Subcutaneous abdominal adipose tissue (tissue), 5 donors: ENCODE data around the gene IL32.

Source experiments
- H3K27ac ChIP-seq: one replicate; pipeline ENCODE4 v1.7.0; 2013; ENCODE audit warnings: low read depth, mild to moderate bottlenecking, inconsistent platforms, low read length, moderate library complexity
- H3K27me3 ChIP-seq, 5 donors: one replicate each; pipeline ENCODE4 v1.7.0; 2013; ENCODE audit warnings: low read length in 5 of 5, inconsistent platforms in 1 of 5; ENCODE audit not compliant: control insufficient read depth in 5 of 5, insufficient read depth in 4 of 5
- H3K36me3 ChIP-seq, 5 donors: one replicate each; pipeline ENCODE4 v1.7.0; 2013; ENCODE audit warnings: low read length in 5 of 5; ENCODE audit not compliant: control insufficient read depth in 5 of 5, insufficient read depth in 5 of 5
- H3K4me1 ChIP-seq, 5 donors: one replicate each; pipeline ENCODE4 v1.7.0; 2013; ENCODE audit warnings: low read length in 5 of 5, mild to moderate bottlenecking in 3 of 5, moderate library complexity in 1 of 5; ENCODE audit not compliant: control insufficient read depth in 5 of 5, insufficient read depth in 5 of 5
- H3K4me3 ChIP-seq, 5 donors: one replicate each; pipeline ENCODE4 v1.7.0; 2013; ENCODE audit warnings: low read length in 5 of 5, low read depth in 1 of 5
- H3K9ac ChIP-seq, 5 donors: one replicate each; pipeline ENCODE4 v1.7.0; 2013; ENCODE audit warnings: low read length in 5 of 5, mild to moderate bottlenecking in 4 of 5, moderate library complexity in 3 of 5
- H3K9me3 ChIP-seq, 5 donors: one replicate each; pipeline ENCODE4 v1.7.0; 2013; ENCODE audit warnings: low read length in 5 of 5; ENCODE audit not compliant: control insufficient read depth in 5 of 5
- donor health status: healthy.
- donor health status: healthy.
- donor health status: healthy.
- donor health status: healthy.
- donor health status: healthy.

Gene IL32

GRCh38 chr16:3098459-3099394 is 33.3 kb downstream of the IL32 start, which contains the start of gene ZSCAN10:
Gene ZSCAN10 (minus strand): TSS chr16:3099294. CDS start chr16:3092937, 6,357 bp downstream.
- H3K27me3 ChIP-seq: no peaks in the 10 kb centered on the region
- peak within 1 kb of the TSS in 1 of 5 donors; percentile 26 for H3K9ac ChIP-seq
- no peak within 1 kb of the TSS for H3K27ac ChIP-seq
- peak within 1 kb of the TSS; percentile 8 to 53 (median 33) for H3K4me3 ChIP-seq
- H3K36me3 ChIP-seq: no peaks in the 10 kb centered on the region
- H3K4me1 ChIP-seq: peaks cover 4 to 40% (median 23%) of the 10 kb centered on the region in 5 donors
- H3K9me3 ChIP-seq: no peaks in the 10 kb centered on the region

DNA sequence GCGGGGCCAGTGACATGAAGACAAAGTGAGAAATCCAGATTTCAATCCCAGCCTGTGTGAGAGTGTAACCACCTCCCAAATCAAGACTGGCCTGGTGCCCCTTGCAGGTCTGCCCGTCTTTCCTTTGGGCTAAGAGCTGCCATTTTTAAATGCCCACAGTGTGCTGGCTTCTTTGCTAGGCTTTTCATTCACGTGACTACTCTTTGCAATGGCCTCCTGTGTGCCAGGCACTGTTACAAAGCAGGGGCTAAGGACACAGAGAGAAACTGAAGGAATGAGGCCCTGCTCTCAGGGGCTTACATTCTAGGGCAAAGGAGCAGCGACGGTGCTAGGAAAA is 33.9 kb downstream of the IL32 start:
- Histone ChIP-seq H3K27me3 (no peaks in the 10 kb centered on the region), H3K36me3 (no peaks in the 10 kb centered on the region), H3K27ac (no peak overlapping the region), H3K9me3 (no peaks in the 10 kb centered on the region), H3K4me1 (peaks cover 4 to 40% (median 23%) of the 10 kb centered on the region in 5 donors), H3K9ac (no peak overlapping the region), H3K4me3 (peak overlapping the region in 2 of 5 donors; percentile 33 to 53)

DNA sequence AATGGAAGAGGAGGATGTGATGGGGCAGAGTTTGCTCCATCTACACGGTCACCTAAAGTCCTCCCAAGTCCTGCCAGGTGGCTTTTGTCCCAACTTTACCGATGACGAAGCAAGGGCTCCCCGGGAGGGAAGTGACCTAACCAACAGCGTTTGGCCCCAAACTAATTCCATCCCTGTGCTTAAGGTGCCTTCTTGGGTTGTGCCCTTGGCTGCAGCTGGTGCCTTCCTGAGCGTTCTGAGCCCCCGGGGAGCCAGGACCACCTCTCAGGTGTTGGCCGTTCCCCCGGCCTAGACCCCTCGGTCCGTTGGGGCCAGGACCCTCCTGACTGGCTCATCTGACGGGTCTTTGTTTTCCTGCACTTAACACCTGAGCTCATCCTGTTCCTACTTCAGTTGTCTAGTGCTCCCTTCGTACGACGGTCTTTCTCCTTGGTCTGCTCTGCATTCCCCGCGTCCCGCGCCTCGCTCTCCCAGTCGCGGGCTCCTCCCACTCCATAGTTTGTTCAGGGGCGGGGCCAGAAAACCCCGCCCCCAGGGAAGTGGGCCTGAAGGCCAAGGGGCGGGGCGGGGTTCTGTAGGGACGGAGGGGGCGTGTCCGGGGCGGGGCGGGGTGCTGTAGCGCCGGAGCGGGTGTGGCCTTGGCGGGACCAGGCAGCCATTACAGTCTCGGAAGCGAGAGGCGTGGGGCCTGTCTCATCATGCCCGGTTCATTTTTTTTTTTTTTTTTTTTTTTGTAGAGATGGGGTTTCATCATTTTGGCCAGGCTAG is 34.5 kb downstream of the IL32 start:
- peak overlapping the region in 1 of 5 donors; percentile 26 for H3K9ac ChIP-seq
- no peaks in the 10 kb centered on the region for H3K9me3 ChIP-seq
- H3K27ac ChIP-seq: no peak overlapping the region
- no peaks in the 10 kb centered on the region for H3K27me3 ChIP-seq
- peaks cover 4 to 40% (median 23%) of the 10 kb centered on the region in 5 donors for H3K4me1 ChIP-seq
- no peaks in the 10 kb centered on the region for H3K36me3 ChIP-seq
- H3K4me3 ChIP-seq: peak overlapping the region; percentile 8 to 53 (median 33)

DNA sequence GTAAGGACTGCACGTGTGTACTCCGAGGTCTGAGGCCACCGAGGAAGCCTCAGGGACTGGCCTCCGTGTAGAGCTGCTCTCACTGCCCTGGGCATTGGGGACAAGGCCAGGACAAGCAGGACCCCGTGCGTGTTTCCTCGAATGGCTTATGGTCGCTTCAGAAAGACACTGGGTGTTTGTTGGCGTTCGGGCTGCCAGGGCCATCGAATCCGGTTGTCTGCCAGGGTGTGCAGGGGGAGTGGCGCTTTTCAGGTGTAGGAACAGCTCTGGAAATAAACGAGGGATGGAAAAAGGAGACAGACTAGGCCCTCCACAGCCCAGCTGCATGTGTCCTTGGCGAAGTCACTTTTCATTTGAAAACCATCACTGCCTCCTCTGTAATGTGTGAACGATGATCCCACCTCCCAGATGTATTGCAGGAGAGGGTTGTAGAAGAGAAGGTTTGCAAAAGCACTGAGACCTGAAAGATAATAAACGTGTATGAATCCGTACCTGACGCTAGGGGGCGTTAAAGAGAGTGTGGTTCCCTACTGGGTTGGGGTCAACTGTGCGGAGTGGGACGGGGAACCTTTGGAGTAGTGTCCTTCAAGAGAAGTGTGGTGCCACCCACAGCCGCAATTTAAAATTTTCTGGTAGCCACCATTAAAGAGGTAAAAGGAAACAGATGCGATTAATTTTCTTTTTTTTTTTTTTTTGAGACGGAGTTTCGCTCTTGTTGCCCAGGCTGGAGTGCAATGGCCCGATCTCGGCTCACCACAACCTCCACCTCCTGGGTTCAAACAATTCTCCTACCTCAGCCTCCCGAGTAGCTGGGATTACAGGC is 35.8 kb downstream of the IL32 start:
- peak overlapping the region in 4 of 5 donors; percentile 2 to 51 (median 28) for H3K4me3 ChIP-seq
- H3K27ac ChIP-seq: peak overlapping the region; percentile 55
- H3K9ac ChIP-seq: no peak overlapping the region
- H3K36me3 ChIP-seq: no peaks in the 10 kb centered on the region
- H3K4me1 ChIP-seq: peaks cover 4 to 42% (median 27%) of the 10 kb centered on the region in 5 donors
- no peaks in the 10 kb centered on the region for H3K9me3 ChIP-seq
- H3K27me3 ChIP-seq: no peaks in the 10 kb centered on the region

DNA sequence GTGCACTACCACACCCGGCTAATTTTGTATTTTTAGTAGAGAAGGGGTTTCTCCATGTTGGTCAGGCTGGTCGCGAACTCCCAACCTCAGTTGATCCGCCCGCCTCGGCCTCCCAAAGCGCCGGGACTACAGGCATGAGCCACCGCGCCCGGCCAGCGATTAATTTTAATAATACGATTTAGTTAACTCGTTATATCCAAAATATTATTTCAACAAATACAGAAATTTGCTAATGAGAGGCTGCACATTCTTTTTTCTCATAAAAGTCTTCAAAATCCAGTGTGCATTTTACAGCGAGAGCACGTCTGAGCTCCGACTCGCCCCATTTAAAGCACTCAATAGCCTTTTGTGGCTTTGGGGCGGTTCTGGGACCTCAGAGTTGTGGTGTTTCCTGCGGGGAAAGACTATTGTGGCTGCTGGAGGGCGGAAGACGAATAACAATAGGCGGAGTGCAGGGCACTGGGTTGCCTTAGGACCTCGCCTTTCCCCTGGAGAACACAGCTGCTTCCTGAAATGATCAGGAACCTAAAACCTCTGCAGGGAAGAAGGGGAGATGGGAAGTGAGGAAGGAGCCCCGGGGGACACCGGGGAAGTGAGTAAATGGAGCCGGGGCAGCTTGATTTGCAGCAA is 36.5 kb downstream of the IL32 start:
- peak overlapping the region in 3 of 5 donors; percentile 6 to 44 (median 11) for H3K4me3 ChIP-seq
- H3K27me3 ChIP-seq: no peaks in the 10 kb centered on the region
- no peaks in the 10 kb centered on the region for H3K9me3 ChIP-seq
- no peaks in the 10 kb centered on the region for H3K36me3 ChIP-seq
- H3K4me1 ChIP-seq: peaks cover 4 to 46% (median 32%) of the 10 kb centered on the region in 5 donors
- peak overlapping the region in 1 of 5 donors; percentile 52 for H3K9ac ChIP-seq
- peak overlapping the region; percentile 55 for H3K27ac ChIP-seq

- Histone ChIP-seq H3K9ac (peak overlapping the region in 4 of 5 donors; percentile 64 to 85 (median 72)), H3K27me3 (no peaks in the 10 kb centered on the region), H3K9me3 (no peaks in the 10 kb centered on the region), H3K27ac (peak overlapping the region; percentile 72), H3K4me3 (peak overlapping the region in 4 of 5 donors; percentile 64 to 72 (median 67)), H3K4me1 (peaks cover 0 to 32% (median 20%) of the 10 kb centered on the region in 5 donors), H3K36me3 (no peaks in the 10 kb centered on the region)
Observed at GRCh38 chr16:3106205-3106928, 40.9 kb downstream of the IL32 start.

GRCh38 chr16:3112058-3112880 is 46.8 kb downstream of the IL32 start, which contains the start of gene ZNF205:
Gene ZNF205 (plus strand): TSS chr16:3112586. CDS start chr16:3113431, 845 bp downstream.
- peak within 1 kb of the TSS; percentile 75 to 96 (median 85) for H3K4me3 ChIP-seq
- H3K27ac ChIP-seq: peak within 1 kb of the TSS; percentile 37
- H3K9me3 ChIP-seq: no peaks in the 10 kb centered on the region
- peaks cover 8 to 29% (median 28%) of the 10 kb centered on the region in 5 donors for H3K4me1 ChIP-seq
- no peaks in the 10 kb centered on the region for H3K27me3 ChIP-seq
- peak within 1 kb of the TSS; percentile 73 to 90 (median 80) for H3K9ac ChIP-seq
- H3K36me3 ChIP-seq: peaks cover 0 to 23% (median 20%) of the 10 kb centered on the region in 5 donors

DNA sequence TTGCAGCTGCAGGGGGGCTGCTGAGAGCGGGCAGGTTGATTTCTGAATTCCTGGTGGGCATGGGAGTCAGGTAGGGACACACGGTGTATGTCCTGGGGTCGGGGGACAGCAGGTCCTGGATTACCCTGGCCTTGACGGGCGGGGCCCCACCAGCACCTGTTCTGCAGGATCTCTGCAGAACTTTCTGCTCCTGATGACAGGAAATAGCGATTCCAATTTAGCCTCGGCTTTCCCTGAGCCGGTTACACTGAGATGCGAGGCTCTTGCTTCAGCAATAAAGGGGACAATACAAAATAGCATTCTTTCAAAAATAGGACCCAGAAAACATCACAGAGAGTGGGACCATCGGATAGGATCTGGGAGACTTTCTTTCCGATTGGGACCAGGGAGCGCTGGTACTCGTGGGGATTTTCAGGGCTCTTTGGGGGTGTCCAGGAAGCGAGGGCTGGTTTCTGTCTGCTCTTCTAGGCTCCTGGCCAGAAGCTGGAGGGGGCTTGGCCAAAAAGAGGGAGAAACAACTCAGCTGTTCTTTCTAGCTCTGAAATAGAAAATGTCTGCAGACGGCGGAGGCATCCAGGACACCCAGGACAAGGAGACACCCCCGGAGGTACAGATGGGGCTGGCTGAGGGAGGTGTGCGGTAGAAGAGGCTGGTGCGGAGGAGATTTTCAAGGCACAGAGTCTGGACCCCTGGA is 47.6 kb downstream of the IL32 start:
- H3K36me3 ChIP-seq: peaks cover 0 to 25% (median 20%) of the 10 kb centered on the region in 5 donors
- peak overlapping the region; percentile 73 to 90 (median 80) for H3K9ac ChIP-seq
- H3K4me1 ChIP-seq: peaks cover 8 to 28% (median 27%) of the 10 kb centered on the region in 5 donors
- peak overlapping the region; percentile 75 to 96 (median 85) for H3K4me3 ChIP-seq
- peak overlapping the region; percentile 37 for H3K27ac ChIP-seq
- H3K9me3 ChIP-seq: no peaks in the 10 kb centered on the region
- no peaks in the 10 kb centered on the region for H3K27me3 ChIP-seq
